DOHH2 (cell line): ENCODE results near the gene RCOR2.

Source experiments
- H3F3A ChIP-seq: fragments of 200-600 bp; sonication (generic), shearing (Covaris generic); 2 replicates; pipeline ENCODE4 v1.6.0; 2016; ENCODE audit warnings: antibody characterized with exemption, mild to moderate bottlenecking; ENCODE audit not compliant: control insufficient read depth, insufficient read depth
- H3K27ac ChIP-seq: fragments of 200-600 bp; sonication (generic); 2 replicates; pipeline ENCODE4 v1.5.1; 2014; ENCODE audit warnings: low read depth, mild to moderate bottlenecking, low read length, moderate library complexity
- H3K27me3 ChIP-seq: fragments of 200-600 bp; sonication (generic); 2 replicates; pipeline ENCODE4 v1.6.1; 2014; ENCODE audit warnings: mild to moderate bottlenecking, low read length, mixed read lengths; ENCODE audit not compliant: control insufficient read depth
- H3K36me3 ChIP-seq: fragments of 200-600 bp; sonication (generic); 2 replicates; pipeline ENCODE4 v1.6.1; 2014; ENCODE audit warnings: mild to moderate bottlenecking, low read length, moderate library complexity, mixed read lengths; ENCODE audit not compliant: control insufficient read depth
- H3K4me1 ChIP-seq: fragments of 200-600 bp; sonication (generic); 2 replicates; pipeline ENCODE4 v1.6.1; 2014; ENCODE audit warnings: mild to moderate bottlenecking, low read length, mixed read lengths; ENCODE audit not compliant: control insufficient read depth
- H3K4me2 ChIP-seq: fragments of 200-600 bp; sonication (generic); 2 replicates; pipeline ENCODE4 v1.6.0; 2014; ENCODE audit warnings: mild to moderate bottlenecking, low read length, moderate library complexity
- H3K4me3 ChIP-seq: fragments of 200-600 bp; sonication (generic); 2 replicates; pipeline ENCODE4 v1.5.1; 2014; ENCODE audit warnings: mild to moderate bottlenecking, low read length, mixed read lengths
- H3K79me2 ChIP-seq: fragments of 200-600 bp; sonication (generic); 2 replicates; pipeline ENCODE4 v1.6.1; 2014; ENCODE audit warnings: mild to moderate bottlenecking, low read length, mixed read lengths; ENCODE audit not compliant: control insufficient read depth
- H3K9me2 ChIP-seq: fragments of 200-600 bp; sonication (generic); replicated peaks from 2 replicates; pipeline ENCODE4 v1.6.1; 2014; ENCODE audit warnings: mild to moderate bottlenecking, low read length, mixed read lengths; ENCODE audit not compliant: control insufficient read depth
- H3K9me3 ChIP-seq: fragments of 200-600 bp; sonication (generic); 2 replicates; pipeline ENCODE4 v1.6.1; 2014; ENCODE audit warnings: antibody characterized with exemption, low read length, mixed read lengths; ENCODE audit not compliant: control insufficient read depth, insufficient read depth
- H4K20me1 ChIP-seq: fragments of 200-600 bp; sonication (generic); 2 replicates; pipeline ENCODE4 v1.6.0; 2014; ENCODE audit warnings: low read depth, mild to moderate bottlenecking, antibody characterized with exemption, low read length, moderate library complexity; ENCODE audit not compliant: control insufficient read depth, insufficient read depth
- CTCF ChIP-seq: fragments of 200-600 bp; sonication (generic); IDR thresholded peaks from one replicate; pipeline ENCODE4 v1.5.1; 2014; ENCODE audit warnings: antibody characterized with exemption, mild to moderate bottlenecking, low read depth, low read length; ENCODE audit not compliant: poor library complexity, severe bottlenecking
- EZH2phosphoT487 ChIP-seq: fragments of 200-600 bp; sonication (generic); IDR thresholded peaks from 2 replicates; pipeline ENCODE4 v1.6.1; 2017; ENCODE audit warnings: borderline replicate concordance, mild to moderate bottlenecking, antibody characterized with exemption, low read length, moderate library complexity, mixed read lengths

The RCOR2 gene

GRCh38 chr11:63945477-63946163 lies 28.7 kb upstream of the RCOR2 start:
- TF ChIP-seq CTCF (peak; percentile 69), EZH2phosphoT487 (no peak)
- no peak overlapping the region for H3K4me2 ChIP-seq
- H3F3A ChIP-seq: peaks cover under 1% of the 10 kb centered on the region; the same call in 1 of the 2 replicates
- H3K9me2 ChIP-seq: no peaks in the 10 kb centered on the region
- H3K27ac ChIP-seq: no peak overlapping the region
- H3K27me3 ChIP-seq: no peaks in the 10 kb centered on the region
- peaks cover 45% of the 10 kb centered on the region for H3K36me3 ChIP-seq
- peaks cover 6% of the 10 kb centered on the region for H3K4me1 ChIP-seq
- no peak overlapping the region for H3K4me3 ChIP-seq
- no peaks in the 10 kb centered on the region for H3K9me3 ChIP-seq
- peaks cover 49% of the 10 kb centered on the region for H3K79me2 ChIP-seq
- no peaks in the 10 kb centered on the region; the same call in 1 of the 2 replicates for H4K20me1 ChIP-seq

- Histone ChIP-seq H3K4me3 (no peak overlapping the region), H3K27me3 (no peaks in the 10 kb centered on the region), H4K20me1 (no peaks in the 10 kb centered on the region; the same call in 1 of the 2 replicates), H3F3A (peaks cover 5% of the 10 kb centered on the region; the same call in 1 of the 2 replicates), H3K79me2 (peaks cover 56% of the 10 kb centered on the region), H3K4me2 (no peak overlapping the region), H3K27ac (no peak overlapping the region), H3K9me3 (no peaks in the 10 kb centered on the region), H3K9me2 (no peaks in the 10 kb centered on the region), H3K36me3 (peaks cover 49% of the 10 kb centered on the region), H3K4me1 (peaks cover 13% of the 10 kb centered on the region)
- no peak for TF ChIP-seq EZH2phosphoT487
- no peak for TF ChIP-seq CTCF
These were observed 28.0 kb upstream of the RCOR2 start for GRCh38 chr11:63944987-63945386.

GRCh38 chr11:63942803-63943202 lies 25.8 kb upstream of the RCOR2 start:
- Histone ChIP-seq H3K27me3 (no peaks in the 10 kb centered on the region), H3K9me3 (no peaks in the 10 kb centered on the region), H4K20me1 (no peaks in the 10 kb centered on the region; the same call in 1 of the 2 replicates), H3K36me3 (peaks cover 46% of the 10 kb centered on the region), H3F3A (peaks cover 5% of the 10 kb centered on the region; the same call in 1 of the 2 replicates), H3K79me2 (peaks cover 67% of the 10 kb centered on the region), H3K9me2 (no peaks in the 10 kb centered on the region), H3K4me1 (peaks cover 23% of the 10 kb centered on the region), H3K4me2 (no peak overlapping the region), H3K4me3 (no peak overlapping the region), H3K27ac (no peak overlapping the region)
- no peak for TF ChIP-seq EZH2phosphoT487

GRCh38 chr11:63941901-63942300 lies 24.9 kb upstream of the RCOR2 start:
- H4K20me1 ChIP-seq: no peaks in the 10 kb centered on the region; the same call in 1 of the 2 replicates

More at GRCh38 chr11:63941901-63942300, 24.9 kb upstream of the RCOR2 start:
- Histone ChIP-seq H3F3A (peaks cover 5% of the 10 kb centered on the region; the same call in 1 of the 2 replicates), H3K4me1 (peaks cover 28% of the 10 kb centered on the region), H3K36me3 (peaks cover 40% of the 10 kb centered on the region), H3K4me3 (no peak overlapping the region), H3K9me3 (no peaks in the 10 kb centered on the region), H3K4me2 (no peak overlapping the region), H3K27me3 (no peaks in the 10 kb centered on the region), H3K79me2 (peaks cover 67% of the 10 kb centered on the region), H3K27ac (no peak overlapping the region), H3K9me2 (no peaks in the 10 kb centered on the region)
- TF ChIP-seq EZH2phosphoT487 (no peak), CTCF (no peak)
